H1 (cell line): ENCODE measurements around the gene HOXB4. TPM values are rescaled to one million over a fixed set of nuclear protein-coding genes. Genes with fewer than 3 reads are reported as not detected.

Experiments
- CTCF ChIA-PET: fragments of 300-600 bp; sonication (Branson Sonifier 250); formaldehyde crosslinking; loops from one replicate; lab custom pipeline; 2021; ENCODE audit not compliant: partially characterized antibody; lab: Charles Lee
- POLR2A ChIA-PET: fragments of 300-600 bp; sonication (Branson Sonifier 250); formaldehyde crosslinking; loops from one replicate; lab custom pipeline; 2021; ENCODE audit warnings: inconsistent platforms; ENCODE audit not compliant: partially characterized antibody; lab: Charles Lee
- DNase-seq, 2 experiments: peaks; one replicate each; pipeline versions ENCODE4 v3.0.0 to v3.0.0-alpha.2; 2010 to 2022; ENCODE audit warnings: low spot score in 2 of 2, low read depth in 1 of 2, mixed read lengths in 1 of 2
- FAIRE-seq: peaks from 2 replicates; lab custom pipeline; 2011; peaks lifted over from hg19 to GRCh38; lab: Jason Lieb, UNC
- H2AFZ ChIP-seq: 2 replicates; pipeline ENCODE4 v1.8.1; 2012; ENCODE audit warnings: low read length, inconsistent platforms
- H2AK5ac ChIP-seq: 2 replicates; pipeline ENCODE4 v1.6.1; 2013; ENCODE audit warnings: low read depth, low read length
- H2BK120ac ChIP-seq: replicated peaks from 2 replicates; pipeline ENCODE3; 2013; ENCODE audit warnings: low read depth, low read length, inconsistent platforms
- H2BK12ac ChIP-seq: 2 replicates; pipeline ENCODE4 v1.6.1; 2013; ENCODE audit warnings: low read depth, low read length
- H2BK15ac ChIP-seq: 2 replicates; pipeline ENCODE4 v1.6.1; 2013; ENCODE audit warnings: low read length
- H2BK20ac ChIP-seq: 2 replicates; pipeline ENCODE4 v1.6.1; 2013; ENCODE audit warnings: low read length
- H2BK5ac ChIP-seq: 2 replicates; pipeline ENCODE4 v1.6.1; 2013; ENCODE audit warnings: low read depth, low read length
- H3K14ac ChIP-seq: 2 replicates; pipeline ENCODE4 v1.6.1; 2013; ENCODE audit warnings: inconsistent platforms; ENCODE audit not compliant: insufficient read length
- H3K18ac ChIP-seq: 2 replicates; pipeline ENCODE4 v1.6.1; 2013; ENCODE audit warnings: low read length; ENCODE audit errors: extremely low read depth
- H3K23ac ChIP-seq: 2 replicates; pipeline ENCODE4 v1.6.1; 2013; ENCODE audit warnings: inconsistent platforms; ENCODE audit not compliant: insufficient read length
- H3K23me2 ChIP-seq: 2 replicates; pipeline ENCODE4 v1.6.1; 2013; ENCODE audit warnings: low read depth, low read length
- H3K27ac ChIP-seq: 2 replicates; pipeline ENCODE4 v1.6.1; 2011; ENCODE audit warnings: low read depth, low read length, inconsistent platforms
- H3K27me3 ChIP-seq, 4 experiments: replicated peaks in 1 of 4; 1 replicate in 1 of 4; 2 replicates in 3 of 4; pipeline versions ENCODE4 v1.6.1 to v1.8.1; 2011 to 2013; ENCODE audit warnings: low read length in 3 of 4, mild to moderate bottlenecking in 3 of 4, inconsistent platforms in 2 of 4, mixed read lengths in 2 of 4, moderate library complexity in 1 of 4; ENCODE audit not compliant: control insufficient read depth in 3 of 4, insufficient read depth in 3 of 4; ENCODE audit errors: extremely low read depth in 1 of 4
- H3K36me3 ChIP-seq, 4 experiments: 2 replicates each; pipeline versions ENCODE4 v1.6.1 to v1.8.1; 2011 to 2013; ENCODE audit warnings: mild to moderate bottlenecking in 4 of 4, low read length in 3 of 4, moderate library complexity in 2 of 4, control low read depth in 1 of 4, inconsistent platforms in 1 of 4; ENCODE audit not compliant: insufficient read depth in 4 of 4, control insufficient read depth in 2 of 4
- H3K4ac ChIP-seq: replicated peaks from 2 replicates; pipeline ENCODE3; 2013; ENCODE audit warnings: low read length, low read depth, mixed read lengths, inconsistent platforms; ENCODE audit not compliant: insufficient read length
- H3K4me1 ChIP-seq, 4 experiments: replicated peaks in 1 of 4; 1 replicate in 1 of 4; 2 replicates in 3 of 4; pipeline versions ENCODE4 v1.6.1 to v1.8.1; 2011 to 2013; ENCODE audit warnings: low read length in 3 of 4, inconsistent platforms in 2 of 4, mixed read lengths in 1 of 4; ENCODE audit not compliant: insufficient read depth in 4 of 4, control insufficient read depth in 3 of 4
- H3K4me2 ChIP-seq, 2 experiments: 2 replicates each; pipeline versions ENCODE4 v1.6.1 to v1.8.1; 2011 to 2013; ENCODE audit warnings: low read depth in 2 of 2, low read length in 2 of 2, control low read depth in 1 of 2, inconsistent platforms in 1 of 2, mild to moderate bottlenecking in 1 of 2; ENCODE audit not compliant: insufficient read depth in 1 of 2
- H3K4me3 ChIP-seq, 4 experiments: fragments of 200-600, 300-600 bp in 1 of 4; sonication (generic), shearing (Covaris generic), sonication (Bioruptor Twin) in 1 of 4; 2 replicates each; pipeline versions ENCODE4 v1.5.1 to v1.8.1; 2011 to 2016; ENCODE audit warnings: low read length in 4 of 4, low read depth in 3 of 4, control low read depth in 2 of 4, inconsistent platforms in 2 of 4, mild to moderate bottlenecking in 2 of 4, mixed read lengths in 1 of 4, moderate library complexity in 1 of 4; ENCODE audit not compliant: insufficient read depth in 2 of 4; ENCODE audit errors: extremely low read depth in 1 of 4
- H3K56ac ChIP-seq: replicated peaks from 2 replicates; pipeline ENCODE3; 2013; ENCODE audit warnings: low read depth, mild to moderate bottlenecking, mixed read lengths, low read length, inconsistent platforms; ENCODE audit not compliant: insufficient read length
- H3K79me1 ChIP-seq: 2 replicates; pipeline ENCODE4 v1.6.1; 2013; ENCODE audit warnings: low read depth, low read length, control low read depth
- H3K79me2 ChIP-seq, 2 experiments: 2 replicates each; pipeline versions ENCODE4 v1.6.1 to v1.8.1; 2012 to 2013; ENCODE audit warnings: low read length in 2 of 2, mild to moderate bottlenecking in 2 of 2, inconsistent platforms in 1 of 2; ENCODE audit not compliant: insufficient read depth in 2 of 2, control insufficient read depth in 1 of 2
- H3K9ac ChIP-seq, 4 experiments: replicated peaks in 1 of 4; 1 replicate in 1 of 4; 2 replicates in 3 of 4; pipeline versions ENCODE4 v1.6.1 to v1.8.1; 2011 to 2013; ENCODE audit warnings: low read depth in 3 of 4, low read length in 3 of 4, control low read depth in 2 of 4, mild to moderate bottlenecking in 2 of 4, moderate library complexity in 2 of 4, inconsistent platforms in 1 of 4; ENCODE audit errors: extremely low read depth in 1 of 4
- H3K9me3 ChIP-seq, 2 experiments: 2 replicates each; pipeline versions ENCODE4 v1.6.1 to v1.8.1; 2012 to 2013; ENCODE audit warnings: mild to moderate bottlenecking in 2 of 2, moderate library complexity in 2 of 2, control low read depth in 1 of 2, inconsistent platforms in 1 of 2, low read depth in 1 of 2, low read length in 1 of 2, mixed read lengths in 1 of 2; ENCODE audit not compliant: insufficient read depth in 2 of 2
- H4K20me1 ChIP-seq, 2 experiments: replicated peaks in 1 of 2; 2 replicates each; pipeline versions ENCODE3 to v1.8.1; 2011 to 2013; ENCODE audit warnings: inconsistent platforms in 2 of 2, low read length in 2 of 2, mild to moderate bottlenecking in 1 of 2; ENCODE audit not compliant: insufficient read depth in 2 of 2, control insufficient read depth in 1 of 2
- H4K5ac ChIP-seq: 2 replicates; pipeline ENCODE4 v1.6.1; 2013; ENCODE audit warnings: low read length, low read depth, mixed read lengths, inconsistent platforms; ENCODE audit not compliant: insufficient read length
- H4K8ac ChIP-seq: 2 replicates; pipeline ENCODE4 v1.8.0; 2013; ENCODE audit warnings: mild to moderate bottlenecking, moderate library complexity, low read length, inconsistent platforms; ENCODE audit not compliant: insufficient read depth; ENCODE audit errors: extremely low read depth
- H4K91ac ChIP-seq: replicated peaks from 2 replicates; pipeline ENCODE3; 2013; ENCODE audit warnings: low read length, mixed read lengths, inconsistent platforms; ENCODE audit not compliant: insufficient read length
- CBX8 ChIP-seq: fragments of 300-800, 300-1000 bp; sonication (generic); IDR thresholded peaks from 2 replicates; pipeline ENCODE4 v1.7.1; 2016; ENCODE audit warnings: low read depth, low read length, borderline replicate concordance
- EZH2 ChIP-seq: fragments of 200-600 bp; sonication (generic); IDR thresholded peaks from 2 replicates; pipeline ENCODE4 v1.7.1; 2012; ENCODE audit warnings: low read depth, mild to moderate bottlenecking, moderate library complexity, low read length, inconsistent platforms; ENCODE audit not compliant: severe bottlenecking
- HDAC2 ChIP-seq, 2 experiments: fragments of 300-600 bp in 1 of 2; sonication (generic) in 1 of 2; IDR thresholded peaks; 2 replicates each; pipeline ENCODE4 v1.6.1; 2011 to 2012; ENCODE audit warnings: low read depth in 2 of 2, low read length in 2 of 2, mild to moderate bottlenecking in 2 of 2, moderate library complexity in 2 of 2, borderline replicate concordance in 1 of 2, inconsistent platforms in 1 of 2
- PHF8 ChIP-seq: fragments of 200-600 bp; sonication (generic); conservative IDR thresholded peaks from 2 replicates; pipeline ENCODE4 v1.7.1; 2012; ENCODE audit warnings: low read depth, mild to moderate bottlenecking, inconsistent platforms, low read length, moderate library complexity
- RNF2 ChIP-seq: fragments of 200-900, 300-1000 bp; sonication (generic); IDR thresholded peaks from 2 replicates; pipeline ENCODE4 v1.7.1; 2016; ENCODE audit warnings: borderline replicate concordance, low read depth, mild to moderate bottlenecking, antibody characterized with exemption, low read length; ENCODE audit not compliant: poor library complexity, severe bottlenecking; ENCODE audit errors: missing control alignments
- SUZ12 ChIP-seq: fragments of 200-600 bp; sonication (generic); IDR thresholded peaks from 2 replicates; pipeline ENCODE4 v1.6.1; 2012; ENCODE audit warnings: mild to moderate bottlenecking, inconsistent platforms, low read length, moderate library complexity, mixed read lengths
- TBP ChIP-seq: IDR thresholded peaks from 2 replicates; pipeline ENCODE4 v1.6.1; 2011; ENCODE audit warnings: low read depth, low read length, improper control_type of control experiment
- USF2 ChIP-seq: IDR thresholded peaks from 2 replicates; pipeline ENCODE4 v1.6.1; 2011; ENCODE audit warnings: low read length, improper control_type of control experiment
- WGBS, 2 experiments: shearing (Covaris generic) in 1 of 2; methylation state at CpG; one replicate each; pipeline versions ENCODE4 v1.1.6 to v1.1.7; 2013 to 2015; ENCODE audit warnings: low lambda C conversion rate in 2 of 2, mixed read lengths in 2 of 2, inconsistent platforms in 1 of 2, low coverage in 1 of 2, missing lambda C conversion rate in 1 of 2; ENCODE audit not compliant: insufficient replicate concordance in 2 of 2, insufficient coverage in 1 of 2, insufficient read length in 1 of 2; ENCODE audit errors: extremely low coverage in 1 of 2, missing lambda C conversion rate in 1 of 2; 5-methylcytosine and 5-hydroxymethylcytosine counted together
- polyA plus RNA-seq, 7 experiments: library from polyadenylated mRNA; depleted of rRNA in 3 of 7; stranded (reverse) in 5 of 7; unstranded in 2 of 7; fragments of >200 nt in 5 of 7; fragments of 200-250 nt in 2 of 7; gene quantifications; 1 replicate in 5 of 7; 2 replicates in 1 of 7; 4 replicates in 1 of 7; pipeline versions ENCODE4 v1.2.1 to v1.2.3, GENCODE V29; 2011 to 2013; ENCODE audit warnings: missing spikeins in 2 of 7, mixed read lengths in 2 of 7
- total RNA-seq: library from RNA; stranded (reverse); fragmentation: NEBNext Ultra II Directional; extraction: Animal tissue kit (Norgen Biotek cat#: 25700); gene quantifications from 2 replicates; pipeline ENCODE4 v1.2.1, GENCODE V29; 2021

HOXB4 gene
- total and polyA plus RNA-seq, 2 of the 8 experiments (the other 6 are each of a cell fraction or from before 2014, with no cell fraction given) = not detected

- H3K23me2 ChIP-seq = no peaks in the 10 kb centered on the region; the same call in 1 of the 2 replicates
- DNase-seq (no peak), FAIRE-seq (no peak)
- 0 out of 2 replicates have a peak overlapping the region, but pooled peaks have one; percentile 48 for H2BK20ac ChIP-seq
- H3K79me1 ChIP-seq = no peaks in the 10 kb centered on the region
- H2BK5ac ChIP-seq = no peak overlapping the region
- no peak overlapping the region; the same call in 1 of the 2 replicates for H3K18ac ChIP-seq
- no peak overlapping the region for H2BK12ac ChIP-seq
- H3K56ac ChIP-seq = no peak overlapping the region
- no peak overlapping the region for H3K9ac ChIP-seq
- H3K23ac ChIP-seq = no peak overlapping the region
- H4K5ac ChIP-seq = no peak overlapping the region
- peaks cover 7 to 30% (median 11%) of the 10 kb centered on the region in 4 experiments for H3K4me1 ChIP-seq
- H3K9me3 ChIP-seq = no peaks in the 10 kb centered on the region
- H2AK5ac ChIP-seq = no peak overlapping the region
- H2BK120ac ChIP-seq = no peak overlapping the region
- no peak overlapping the region for H4K8ac ChIP-seq
- no peaks in the 10 kb centered on the region for H3K79me2 ChIP-seq
- peaks cover 94 to 100% (median 99%) of the 10 kb centered on the region in 4 experiments for H3K27me3 ChIP-seq
- no peak overlapping the region for H3K27ac ChIP-seq
- 11% methylated on average over 24 of the region's 24 CpGs; no CpG with 5 or more reads in 1 of the 2 experiments for WGBS, 2 experiments
- no peak overlapping the region for H3K14ac ChIP-seq
- peak overlapping the region in 1 of 4 experiments; percentile 2; a peak in 1 of 8 replicates for H3K4me3 ChIP-seq
- H3K36me3 ChIP-seq = peaks cover 0 to 6% (median 0%) of the 10 kb centered on the region in 4 experiments; a peak in 1 of 8 replicates
- TF ChIP-seq EZH2 (peak; percentile 17), TBP (no peak), HDAC2 (IDR thresholded peaks at IDR 0.05; ENCODE audit: borderline replicate concordance in 1 of 2, low read depth in 2 of 2, low read length in 2 of 2) (no peak), CBX8 (peak; percentile 92; the same call in 1 of the 2 replicates), PHF8 (no peak), SUZ12 (peak; percentile 21; the same call in 1 of the 2 replicates), RNF2 (peak; percentile 91), USF2 (peak; percentile 74)
- H2BK15ac ChIP-seq = no peak overlapping the region
- H3K4me2 ChIP-seq = peak overlapping the region in 1 of 2 experiments; percentile 10; a peak in 2 of 4 replicates
- ChIA-PET POLR2A (interaction anchor here (0.6 to 0.7 kb wide), 2 partner anchors 66 to 196 kb away, joined by 3 read pairs; no protein-coding TSS in a partner anchor), CTCF (interaction anchor here (1.0 to 6.6 kb wide), 13 partner anchors 8 to 76 kb away, joined by 3 to 53 read pairs (median 6); partner anchors contain the start of genes HOXB1, HOXB3 and HOXB5)
- no peak overlapping the region for H2AFZ ChIP-seq
- peaks cover 17 to 18% of the 10 kb centered on the region in 2 experiments for H4K20me1 ChIP-seq
- no peak overlapping the region for H3K4ac ChIP-seq
- no peak overlapping the region for H4K91ac ChIP-seq
These were observed 30.2 kb downstream of the HOXB4 start for GRCh38 chr17:48547808-48548522.
